GF-D8 (cell line): ENCODE data around the gene LRRC3C.

ENCODE experiments used
- DNase-seq: peaks from one replicate; lab custom pipeline; 2025; lab: John Stamatoyannopoulos, UW

Gene LRRC3C

DNA sequence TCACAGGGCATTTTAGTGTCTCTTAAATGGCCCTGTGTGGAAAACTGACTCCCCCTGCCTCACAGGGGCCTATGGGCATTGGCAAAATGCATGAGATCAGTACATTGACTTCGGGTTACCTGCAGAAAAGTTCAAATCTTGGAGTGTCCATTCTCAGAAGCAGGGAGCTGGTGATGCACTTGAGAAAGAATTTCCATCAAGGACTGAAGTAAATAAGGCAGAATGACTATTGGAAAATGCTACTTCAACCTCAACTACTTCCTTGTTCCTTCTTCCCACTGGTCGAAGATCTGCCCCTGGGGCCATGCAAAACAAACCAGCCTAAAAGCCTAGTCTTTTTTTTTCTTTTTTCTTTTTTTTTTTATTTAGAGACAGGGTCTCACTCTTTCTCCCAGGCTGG, 21.5 kb downstream of the LRRC3C start:
- no peak for DNase-seq

DNA sequence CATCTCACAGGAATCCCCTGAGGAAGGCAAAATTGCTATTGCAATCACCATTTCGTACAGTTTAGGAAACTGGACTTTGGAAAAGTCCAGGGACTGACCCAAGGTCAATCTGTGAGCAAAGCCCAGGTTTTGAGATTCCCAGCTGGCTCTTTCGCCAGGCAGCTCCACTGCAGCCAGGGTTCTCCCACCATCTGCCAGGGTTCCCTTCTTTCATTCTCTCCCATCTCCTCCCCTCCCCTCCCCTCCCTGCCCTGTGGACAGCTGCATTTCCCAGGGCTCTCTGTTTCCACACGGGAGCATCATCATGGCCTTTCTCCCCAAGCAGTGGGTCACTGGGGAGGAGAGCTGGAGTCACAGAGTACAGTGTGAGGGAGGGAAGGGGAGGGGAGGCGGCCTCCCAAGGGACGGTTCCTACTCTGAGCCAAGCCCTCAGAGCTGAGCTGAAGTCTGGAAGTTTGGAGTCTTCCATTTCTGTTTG, 23.4 kb downstream of the LRRC3C start:
- no peak for DNase-seq

DNA sequence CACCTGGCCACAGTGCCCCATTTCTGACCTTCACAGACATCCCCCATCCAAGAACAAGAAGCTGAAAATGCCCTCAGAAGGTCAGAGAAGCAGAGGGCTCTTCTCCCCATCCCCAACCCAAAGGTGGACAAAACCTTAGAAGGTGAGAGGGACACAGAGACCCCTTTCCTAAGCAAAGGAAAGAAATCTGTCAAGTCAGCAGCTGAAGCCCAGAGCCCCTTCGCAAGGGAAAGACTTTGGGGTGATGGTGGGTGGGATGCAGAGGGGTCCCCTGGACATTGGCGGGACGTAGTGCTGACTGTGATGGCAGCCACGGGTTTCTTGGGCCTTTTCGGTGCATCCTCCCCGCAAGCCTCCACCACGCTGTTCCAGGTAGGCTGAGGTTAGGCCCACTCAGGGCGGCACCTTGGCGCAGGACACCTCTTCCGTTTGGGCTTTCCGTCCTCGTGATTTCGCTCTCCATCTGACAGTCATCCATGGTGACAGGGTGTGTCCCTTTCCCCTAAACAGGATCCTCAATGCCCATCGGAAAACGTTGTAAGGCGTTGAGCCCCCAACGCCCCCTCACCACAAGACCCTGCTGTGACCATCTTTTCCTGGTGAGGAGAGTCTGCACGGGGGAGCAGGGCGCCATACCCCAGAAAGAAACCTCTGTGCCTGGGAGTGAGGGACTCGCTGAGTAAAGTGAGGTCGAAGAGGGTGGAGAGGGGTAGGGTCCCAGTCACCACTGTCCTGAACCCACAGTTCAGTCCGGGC, 24.6 kb downstream of the LRRC3C start:
- no peak for DNase-seq

DNA sequence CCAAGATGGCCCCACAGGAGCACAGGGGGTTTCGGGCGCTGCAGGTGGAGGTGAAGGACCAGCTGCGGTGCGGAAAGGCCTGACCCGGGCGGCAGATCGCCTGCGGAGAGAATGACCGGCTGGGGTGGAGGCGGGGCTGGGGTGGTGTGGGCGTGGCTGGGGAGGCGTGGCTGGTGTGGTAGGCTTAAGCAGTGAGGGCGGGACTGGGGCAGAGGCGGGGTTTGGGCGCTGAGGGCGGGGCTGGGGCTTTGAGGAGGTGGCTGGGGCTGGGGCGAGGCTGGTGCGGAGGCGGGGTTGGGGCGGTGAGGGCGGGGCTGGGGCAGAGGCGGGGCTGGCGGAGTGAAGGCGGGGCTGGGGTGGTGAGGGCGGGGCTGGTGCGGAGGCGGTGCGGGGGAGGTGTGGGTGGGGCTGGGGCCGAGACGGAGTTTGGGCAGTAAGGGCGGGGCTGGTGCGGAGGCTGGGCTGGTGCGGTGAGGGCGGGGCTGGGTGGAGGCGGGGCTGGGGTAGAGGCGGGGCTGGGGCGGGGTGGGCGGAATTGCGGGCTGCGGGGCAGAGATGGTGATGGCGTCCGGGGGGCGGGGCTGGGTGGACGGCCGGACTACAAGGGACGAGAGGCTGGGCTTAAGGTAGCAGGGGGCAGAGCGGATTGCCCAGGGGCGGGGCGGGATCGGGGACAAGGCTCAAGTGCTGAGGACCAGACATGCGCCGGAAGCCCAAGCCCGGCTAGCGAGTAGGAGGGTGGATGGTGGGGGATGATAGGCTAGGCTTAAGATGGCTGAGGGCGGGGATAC, 25.3 kb downstream of the LRRC3C start:
- DNase-seq: peak; percentile 42

DNA sequence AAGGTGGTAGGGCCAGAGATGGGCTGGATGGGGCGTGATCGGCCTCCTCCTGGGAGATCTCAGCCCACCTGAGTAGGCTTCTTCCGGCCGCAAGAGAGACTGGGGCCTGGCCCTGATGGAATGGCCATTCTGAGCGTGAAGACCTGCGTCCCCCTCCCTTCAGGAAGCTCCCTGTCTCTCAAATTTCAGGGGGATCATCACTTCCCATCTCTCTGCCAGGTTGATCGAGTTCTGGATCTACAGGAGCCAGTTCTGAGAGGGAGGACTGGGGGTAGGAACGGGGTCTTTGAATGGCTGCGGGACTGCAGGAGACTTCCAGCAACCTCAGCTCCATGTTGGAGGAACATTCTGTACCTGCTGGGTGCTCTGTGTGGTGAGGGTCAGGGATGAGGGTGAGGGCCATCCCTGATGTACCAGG, 25.9 kb downstream of the LRRC3C start:
- DNase-seq: no peak

DNA sequence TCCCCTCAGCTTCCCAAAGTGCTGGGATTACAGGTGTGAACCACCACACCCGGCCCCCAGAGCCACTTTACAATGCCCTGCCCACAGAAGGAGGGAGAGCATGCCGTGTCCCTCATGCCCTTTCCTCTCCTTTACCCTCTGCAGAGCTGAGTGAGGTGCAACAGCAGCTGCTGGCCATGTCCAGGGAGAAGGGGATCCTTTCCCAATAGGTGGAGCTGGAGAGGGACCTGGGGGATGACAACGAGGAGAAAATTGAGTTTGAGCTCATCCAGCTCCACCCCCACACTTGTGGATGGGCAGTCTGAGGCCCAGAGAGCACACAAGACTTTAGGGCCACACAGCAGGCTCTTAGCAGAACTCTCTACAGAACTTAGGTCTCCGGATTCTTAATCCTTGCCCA, 27.3 kb downstream of the LRRC3C start:
- no peak for DNase-seq

DNA sequence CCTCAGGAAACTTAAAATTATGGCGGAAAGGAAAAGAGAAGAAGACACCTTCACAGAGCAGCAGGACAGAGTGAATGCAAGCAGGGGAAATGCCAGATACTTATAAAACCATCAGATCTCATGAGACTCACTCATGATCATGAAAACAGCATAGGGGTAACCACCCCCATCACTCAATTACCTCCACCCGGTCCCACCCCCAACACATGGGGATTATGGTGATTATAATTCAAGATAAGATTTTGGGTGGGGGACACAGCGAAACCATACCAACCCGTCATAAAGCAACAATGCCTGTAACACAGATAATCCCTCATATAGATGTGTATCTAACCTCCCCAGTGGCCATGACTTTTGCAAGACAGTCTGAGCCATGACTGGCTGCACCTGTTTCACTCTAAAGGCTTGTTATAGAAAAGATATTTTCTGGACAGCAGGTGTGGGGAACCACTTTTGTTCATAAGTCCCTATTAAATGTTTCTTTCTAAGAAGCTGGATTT, 28.2 kb downstream of the LRRC3C start:
- no peak for DNase-seq

DNA sequence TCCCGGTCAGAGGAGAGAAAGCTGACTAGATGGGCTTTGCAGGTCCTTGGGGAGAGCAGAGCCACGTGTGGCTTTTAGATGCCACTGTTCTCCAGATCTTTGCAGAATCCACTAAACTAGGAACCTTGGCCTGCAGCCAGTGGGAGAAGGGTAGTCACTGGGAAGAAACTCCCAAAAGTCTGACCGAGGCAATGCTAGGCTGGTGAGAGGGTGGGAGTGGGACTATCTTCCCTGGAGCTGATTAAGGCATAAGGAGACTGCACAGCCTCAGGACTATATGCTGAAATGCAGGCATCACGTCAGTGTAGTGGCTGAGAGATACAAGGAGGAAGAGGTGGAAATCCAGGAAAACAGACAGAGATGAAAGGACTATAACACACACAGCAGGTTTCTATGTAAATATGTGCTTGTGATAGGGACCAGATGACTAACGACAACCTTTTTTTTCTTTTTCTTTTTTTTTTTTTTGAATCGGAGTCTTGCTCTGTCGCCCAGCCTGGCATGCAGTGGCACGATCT, 33.1 kb downstream of the LRRC3C start:
- DNase-seq: no peak

DNA sequence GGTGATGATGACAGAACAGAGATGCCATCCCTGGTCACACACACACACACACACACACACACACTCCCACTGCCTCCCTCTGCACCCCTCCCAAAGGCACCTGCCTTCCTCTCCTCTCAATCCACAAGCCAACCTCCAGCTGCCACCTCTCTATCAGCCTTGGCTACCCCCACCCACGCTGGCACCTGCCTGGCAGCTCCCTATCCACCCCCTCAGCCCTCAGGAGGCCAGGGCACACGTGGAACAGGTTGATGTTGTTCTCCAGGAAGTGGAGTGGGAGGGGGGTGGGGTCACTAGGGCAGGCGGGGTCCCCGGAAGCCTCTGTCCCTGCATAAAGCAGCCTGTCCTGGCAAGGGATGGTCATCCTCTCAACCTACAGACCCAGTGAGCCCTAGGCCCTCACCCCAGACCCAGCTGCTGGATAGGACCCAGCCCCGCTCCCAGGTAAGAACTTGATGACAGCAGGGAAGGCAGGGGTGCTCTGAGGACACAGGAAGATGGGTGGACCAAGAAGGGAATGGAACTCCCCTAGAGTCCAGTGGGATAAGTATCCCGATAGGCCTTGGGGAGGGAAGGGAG, 35.2 kb downstream of the LRRC3C start, which contains the start of gene GSDMA:
TSS of gene GSDMA (plus strand) at position 363 of the 579 bp plus-strand sequence. CDS start 2,684 bp downstream, outside the sequence.
- no peak for DNase-seq

DNA sequence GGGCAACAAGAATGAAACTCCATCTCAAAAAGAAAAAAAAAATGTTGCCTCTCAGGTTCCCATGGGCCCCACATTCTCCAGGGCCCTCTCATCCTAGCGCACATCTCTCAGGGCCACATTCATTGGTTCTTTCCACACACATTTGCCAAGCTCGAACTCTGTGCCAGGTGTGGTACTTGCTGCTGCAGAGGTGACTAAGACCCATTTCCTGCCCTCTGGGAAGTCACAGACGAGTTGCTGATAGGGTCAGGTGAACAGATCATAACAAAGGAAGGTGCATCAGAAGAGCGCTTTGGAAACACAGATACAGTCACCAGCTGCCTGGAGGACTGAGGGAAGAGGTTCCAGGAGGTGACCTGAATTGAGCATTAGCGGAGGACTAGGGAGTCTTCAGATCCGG, 36.3 kb downstream of the LRRC3C start:
- no peak for DNase-seq

DNA sequence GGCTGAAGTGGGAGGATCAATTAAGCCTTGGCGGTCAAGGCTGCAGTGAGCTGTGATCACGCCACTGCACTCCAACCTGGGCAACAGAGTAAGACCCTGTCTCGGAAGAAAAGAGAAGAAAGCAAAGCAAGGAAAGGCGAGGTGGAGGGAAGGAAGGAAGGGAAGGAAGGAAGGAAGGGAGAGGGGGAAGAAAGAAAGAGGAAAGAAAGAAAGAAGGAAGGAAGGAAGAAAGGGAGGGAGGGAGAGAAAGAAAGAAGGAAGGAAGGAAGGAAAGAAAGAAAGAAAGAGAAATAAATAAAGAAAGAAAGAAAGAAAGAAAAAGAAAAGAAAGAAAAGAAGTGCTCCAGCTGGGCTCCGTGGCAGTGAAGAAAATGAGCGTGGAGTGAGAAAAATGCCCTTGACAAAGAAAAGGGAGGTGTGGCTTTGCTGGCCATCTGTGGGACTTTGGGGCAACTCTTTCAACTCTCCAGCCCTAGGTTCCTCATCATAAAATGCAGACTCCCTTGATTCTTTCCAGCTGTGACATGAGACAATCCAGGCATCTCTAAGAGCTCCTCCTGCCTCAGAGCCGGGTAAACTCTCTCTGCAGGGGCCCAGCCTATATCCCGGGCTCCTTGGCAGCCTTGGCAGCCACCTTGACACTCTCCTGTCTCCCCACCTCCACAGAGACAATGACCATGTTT, 37.6 kb downstream of the LRRC3C start:
- DNase-seq: no peak

DNA sequence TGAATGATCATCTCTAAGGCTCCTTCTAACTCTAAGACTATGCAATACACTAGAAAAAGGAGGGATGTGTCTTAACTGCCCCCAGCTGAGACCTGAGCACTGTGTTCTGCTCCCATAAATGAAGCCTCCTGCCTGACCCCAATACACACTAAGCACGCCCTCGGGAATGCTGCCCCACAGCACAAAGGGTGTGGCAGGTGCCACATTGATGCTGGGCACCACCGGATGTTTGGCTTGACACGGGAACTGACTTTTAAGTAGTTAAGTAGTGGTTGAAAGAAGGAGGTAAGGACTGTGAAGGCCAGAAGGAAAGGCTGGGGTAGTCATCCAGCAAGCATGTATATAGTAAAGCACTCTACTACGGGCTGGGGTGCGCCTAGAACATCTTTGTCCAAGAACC, 39.2 kb downstream of the LRRC3C start:
- no peak for DNase-seq

DNA sequence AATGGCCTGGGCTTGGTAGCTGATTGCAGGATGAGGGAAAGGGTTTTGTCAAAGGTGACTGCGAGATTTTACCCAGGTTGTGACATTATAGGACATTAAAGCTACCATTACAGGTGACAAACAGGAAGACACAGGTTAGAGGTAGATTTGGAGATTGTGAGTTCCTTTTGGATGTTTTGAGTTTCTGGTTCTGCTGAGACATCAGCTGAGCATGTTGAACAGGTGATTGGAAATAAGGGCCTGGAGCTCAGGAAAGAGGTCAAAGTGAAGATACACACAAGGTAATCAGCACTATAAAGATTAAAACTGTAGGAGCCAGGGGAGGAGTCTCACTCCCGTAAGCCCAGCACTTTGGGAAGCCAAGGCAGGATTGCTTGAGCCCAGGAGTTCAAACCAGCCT, 41.2 kb downstream of the LRRC3C start:
- DNase-seq: no peak

DNA sequence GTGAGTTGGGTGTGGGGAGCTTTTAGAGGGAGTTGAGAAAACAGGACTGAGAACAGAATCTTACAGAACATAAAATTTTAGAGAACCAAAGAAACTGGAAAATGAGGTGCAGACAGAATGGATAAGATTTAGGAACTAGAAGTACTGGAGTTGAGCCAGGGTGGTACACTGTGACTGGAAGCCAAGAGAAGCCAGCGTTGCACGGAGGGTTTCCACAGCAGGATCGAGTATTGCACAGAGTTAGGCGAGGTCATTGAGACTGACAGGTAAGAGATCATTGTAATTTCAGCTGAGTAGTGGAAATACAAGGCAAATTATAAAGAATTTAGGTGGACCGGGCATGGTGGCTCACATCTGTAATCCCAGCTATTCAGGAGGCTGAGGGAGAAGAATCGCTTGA, 41.8 kb downstream of the LRRC3C start:
- no peak for DNase-seq

DNA sequence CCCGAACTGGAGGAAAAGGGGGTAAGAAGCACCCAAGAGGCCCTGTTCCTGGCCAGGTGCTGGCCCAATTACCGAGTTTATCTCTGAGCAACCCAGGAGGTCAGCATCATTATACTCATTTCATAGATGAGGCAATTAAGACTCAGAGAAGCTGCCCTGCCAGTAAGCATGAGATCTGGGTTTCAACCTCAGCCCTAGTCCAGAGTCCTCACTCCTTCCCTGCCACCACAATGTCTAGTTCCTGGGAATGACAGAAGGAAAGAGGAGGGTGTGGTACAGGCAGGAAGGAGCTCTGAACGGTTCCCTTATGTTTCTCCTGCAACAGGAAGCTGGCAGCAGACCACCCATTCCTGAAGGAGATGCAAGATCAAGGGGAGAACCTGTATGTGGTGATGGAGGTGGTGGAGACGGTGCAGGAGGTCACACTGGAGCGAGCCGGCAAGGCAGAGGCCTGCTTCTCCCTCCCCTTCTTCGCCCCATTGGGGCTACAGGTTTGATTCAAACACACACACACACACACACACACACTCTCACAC, 42.7 kb downstream of the LRRC3C start:
- DNase-seq: no peak

DNA sequence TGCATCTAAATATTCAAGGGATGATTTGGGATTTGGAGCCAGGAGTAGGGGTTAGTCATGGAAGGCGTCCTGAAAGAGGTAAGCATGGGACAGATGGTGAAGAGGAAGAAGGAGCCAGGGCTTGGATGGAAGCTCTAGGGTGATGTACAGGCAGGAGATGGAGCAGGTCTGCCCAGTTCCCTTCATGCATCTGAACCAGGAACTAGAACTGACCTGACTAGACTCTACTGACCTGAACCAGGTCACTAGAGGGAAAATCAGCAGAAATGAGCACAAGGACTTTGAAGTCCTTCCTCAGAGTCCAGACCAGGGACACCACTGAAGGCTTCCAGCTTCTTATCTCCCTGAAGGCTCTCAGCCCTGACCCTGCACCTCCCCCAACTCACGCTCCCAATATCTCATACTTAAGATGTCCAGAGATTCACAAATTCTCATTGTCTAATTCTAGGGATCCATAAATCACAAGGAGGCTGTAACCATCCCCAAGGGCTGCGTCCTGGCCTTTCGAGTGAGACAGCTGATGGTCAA, 43.6 kb downstream of the LRRC3C start:
- no peak for DNase-seq

DNA sequence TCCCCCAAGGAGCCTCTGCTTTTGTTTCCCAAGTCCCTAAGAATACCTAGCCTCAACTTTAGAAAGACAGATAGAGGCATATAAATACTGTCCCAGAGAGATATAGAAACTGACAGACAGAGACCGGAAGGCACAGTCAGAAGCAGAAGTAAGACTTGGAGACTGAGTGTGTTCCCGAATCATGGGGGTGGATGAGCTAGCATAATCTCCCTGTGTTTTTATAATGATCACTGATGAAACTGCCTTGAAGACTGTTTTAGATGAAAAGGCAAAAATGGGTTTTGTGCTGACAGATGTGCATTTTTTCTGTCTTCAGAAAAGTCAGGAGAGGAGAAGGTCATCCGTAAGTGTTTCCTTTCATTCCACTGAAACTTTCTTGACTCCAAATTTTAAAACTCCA, 44.7 kb downstream of the LRRC3C start:
- DNase-seq: no peak

DNA sequence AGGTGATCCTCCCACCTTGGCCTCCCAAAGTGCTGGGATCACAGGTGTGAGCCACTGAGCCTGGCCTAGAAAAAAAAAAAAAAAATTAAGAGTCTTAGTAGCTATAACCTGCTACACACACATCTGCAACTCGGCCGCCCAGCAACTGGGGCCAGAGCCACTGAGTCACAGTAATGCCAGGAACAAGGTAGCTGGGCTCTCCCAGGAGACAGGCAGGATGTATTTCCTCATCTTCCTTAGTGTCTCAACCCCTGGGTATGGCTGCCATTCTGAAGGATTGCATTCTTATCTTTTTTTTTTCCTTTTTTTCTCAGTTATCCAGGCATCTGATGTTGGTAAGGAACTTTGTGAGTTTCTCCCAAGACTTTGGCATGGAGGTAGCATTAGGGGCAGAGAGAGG, 46.0 kb downstream of the LRRC3C start:
- DNase-seq: no peak

DNA sequence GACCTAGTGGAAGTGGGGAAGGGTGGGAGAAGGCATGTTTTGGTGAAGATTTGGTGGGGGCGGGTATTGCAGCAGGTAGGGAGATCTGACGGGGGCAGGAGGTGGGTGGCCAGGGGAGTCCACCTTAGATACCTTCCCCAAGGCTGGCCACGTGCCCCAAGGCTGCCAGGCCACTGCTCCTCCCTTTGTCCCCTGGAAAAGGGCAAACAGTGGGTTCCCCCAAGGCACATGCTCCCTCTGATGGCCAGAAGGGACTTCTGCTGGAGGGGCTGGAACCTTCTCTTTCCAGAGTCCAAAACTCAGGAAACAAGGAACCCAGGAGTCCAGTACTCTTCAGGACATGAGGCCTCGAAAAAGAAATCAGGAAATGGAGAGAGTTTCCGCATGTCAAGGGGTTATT, 46.9 kb downstream of the LRRC3C start:
- DNase-seq: no peak

DNA sequence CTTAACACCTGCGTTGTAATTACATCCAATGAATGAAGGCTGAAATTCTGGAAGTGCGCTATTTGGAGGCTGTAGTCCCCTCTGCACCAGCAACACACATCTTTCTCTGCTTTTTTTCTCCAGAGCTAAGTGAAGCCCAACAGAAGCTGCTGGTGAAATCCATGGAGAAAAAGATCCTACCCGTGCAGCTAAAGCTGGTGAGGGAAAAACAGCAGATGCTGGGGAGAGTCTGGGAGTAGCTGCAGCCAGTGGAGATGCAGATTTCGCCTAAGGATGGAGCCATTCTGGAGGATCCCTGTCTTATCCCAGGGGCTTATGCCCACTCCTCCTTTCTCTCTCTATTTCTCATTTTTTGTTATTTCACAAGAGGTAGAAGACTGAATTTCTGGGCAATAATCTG, 48.3 kb downstream of the LRRC3C start:
- no peak for DNase-seq

DNA sequence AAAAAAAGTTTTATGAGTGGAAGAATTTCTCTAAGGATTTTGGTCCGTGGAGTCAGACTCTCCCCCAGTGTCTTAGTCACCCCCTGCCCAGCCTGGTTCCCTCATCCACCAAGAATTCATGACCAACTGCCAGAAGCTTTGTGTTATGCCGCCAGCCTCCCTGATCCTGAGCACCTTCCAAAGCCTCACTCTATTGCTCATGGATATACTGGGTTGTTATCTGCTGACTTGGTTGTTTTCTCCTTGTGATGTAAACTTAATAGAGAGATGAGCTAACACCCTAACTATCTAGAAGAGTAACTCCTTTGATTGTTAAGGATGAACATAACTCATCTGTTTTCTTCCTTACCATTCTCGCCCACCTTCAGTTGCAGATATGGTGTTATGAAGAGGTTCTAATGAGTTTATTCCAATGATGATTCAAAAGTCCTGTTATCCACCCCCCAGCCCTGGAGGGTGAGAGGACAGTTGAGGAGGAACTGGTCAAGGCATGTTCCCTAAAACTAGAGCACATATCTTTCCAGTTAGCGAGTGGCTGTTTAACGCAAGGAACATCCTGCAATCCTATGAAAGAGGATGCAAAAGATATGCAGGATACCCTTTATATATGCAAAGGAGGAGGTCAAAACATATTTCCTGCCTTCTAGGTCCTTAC, 51.6 kb downstream of the LRRC3C start:
- no peak for DNase-seq
